Activated T-cell treated with anti-CD3 and anti-CD28 coated beads, Interleukin-2, amount 50 U/mL, for 24 hours (primary cell): Measurements from ENCODE around the gene KRT6C.
"Not testable (repeated sequence)": the region's sequence is repeated elsewhere in the genome, so short reads cannot be mapped to it uniquely, and the experiment has no call there.

ENCODE experiments used
- DNase-seq: peaks from one replicate; pipeline ENCODE4 v3.0.0-alpha.2; 2020
- H3K27ac Mint-ChIP-seq: 2 replicates; pipeline ENCODE4 v1.8.0; 2020; ENCODE audit warnings: mild to moderate bottlenecking, mixed read lengths
- H3K27me3 Mint-ChIP-seq: 2 replicates; pipeline ENCODE4 v1.8.0; 2020; ENCODE audit warnings: mixed read lengths
- H3K36me3 Mint-ChIP-seq: 2 replicates; pipeline ENCODE4 v1.8.0; 2020; ENCODE audit warnings: low read depth, mixed read lengths
- H3K4me1 Mint-ChIP-seq: 2 replicates; pipeline ENCODE4 v1.8.0; 2020; ENCODE audit warnings: low read depth, mixed read lengths
- H3K4me3 Mint-ChIP-seq: 2 replicates; pipeline ENCODE4 v1.8.0; 2020; ENCODE audit warnings: mild to moderate bottlenecking, moderate library complexity, mixed read lengths
- H3K9me3 Mint-ChIP-seq: 2 replicates; pipeline ENCODE4 v1.8.0; 2020; ENCODE audit warnings: mixed read lengths

The KRT6C gene

GRCh38 chr12:52454411-52455201 is 19.0 kb downstream of the KRT6C start:
- H3K36me3 Mint-ChIP-seq = no peaks in the 10 kb centered on the region
- no peaks in the 10 kb centered on the region for H3K9me3 Mint-ChIP-seq
- no peak overlapping the region for H3K4me3 Mint-ChIP-seq
- peaks cover 13% of the 10 kb centered on the region for H3K27me3 Mint-ChIP-seq
- H3K4me1 Mint-ChIP-seq = peaks cover 5% of the 10 kb centered on the region
- DNase-seq = no peak
- H3K27ac Mint-ChIP-seq = no peak overlapping the region

DNA sequence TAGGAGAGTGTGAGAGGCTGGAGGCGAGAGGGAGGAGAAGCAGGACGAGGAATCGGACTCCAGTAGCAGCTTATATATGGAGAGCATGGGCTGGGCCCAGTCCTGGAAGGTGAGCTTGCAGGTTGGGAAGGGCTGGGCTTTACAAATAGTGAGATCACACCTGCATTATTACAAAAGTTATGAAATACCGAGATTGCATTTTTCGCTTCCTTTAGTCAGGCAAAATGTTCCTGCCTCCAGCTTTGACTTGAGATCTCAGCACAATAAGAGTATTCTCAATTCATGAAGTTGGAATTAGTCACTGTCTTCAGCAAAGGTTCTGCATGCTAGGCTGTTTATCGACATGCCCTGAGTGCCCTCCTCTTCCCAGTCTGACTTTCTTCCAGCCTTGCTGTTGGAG is 21.5 kb downstream of the KRT6C start, which contains the start of gene KRT6B:
KRT6B (minus strand) TSS at position 46 of the 400 bp plus-strand sequence. CDS start 68 bp downstream, outside the sequence.
- no peaks in the 10 kb centered on the region for H3K36me3 Mint-ChIP-seq
- H3K4me3 Mint-ChIP-seq = no peak within 1 kb of the TSS
- H3K4me1 Mint-ChIP-seq = peaks cover 5% of the 10 kb centered on the region
- H3K27ac Mint-ChIP-seq = no peak within 1 kb of the TSS
- H3K9me3 Mint-ChIP-seq = no peaks in the 10 kb centered on the region
- no peak for DNase-seq
- H3K27me3 Mint-ChIP-seq = peaks cover 13% of the 10 kb centered on the region

DNA sequence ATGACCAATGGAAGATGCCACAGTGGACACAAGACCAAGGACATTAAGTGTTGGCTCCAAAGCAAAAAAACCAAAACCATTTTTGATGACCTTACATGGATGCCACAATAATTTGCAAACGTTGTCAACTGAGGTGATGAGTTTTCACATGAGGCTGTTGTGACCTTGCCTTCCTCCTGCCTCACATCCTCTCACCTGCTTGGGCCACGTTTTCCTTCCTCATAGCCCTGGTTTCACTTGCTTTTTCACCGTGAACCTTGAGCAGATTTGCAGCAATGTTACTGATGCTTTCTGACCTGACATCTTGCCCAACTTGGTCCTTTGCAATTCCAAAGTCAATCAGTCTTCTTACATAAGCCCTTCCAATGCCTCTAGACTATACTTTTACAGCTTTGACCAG is 25.4 kb downstream of the KRT6C start:
- Mint-ChIP-seq H3K27ac (no peak overlapping the region), H3K4me1 (no peaks in the 10 kb centered on the region), H3K9me3 (no peaks in the 10 kb centered on the region), H3K27me3 (peaks cover 34% of the 10 kb centered on the region), H3K36me3 (no peaks in the 10 kb centered on the region), H3K4me3 (no peak overlapping the region)
- no peak for DNase-seq

DNA sequence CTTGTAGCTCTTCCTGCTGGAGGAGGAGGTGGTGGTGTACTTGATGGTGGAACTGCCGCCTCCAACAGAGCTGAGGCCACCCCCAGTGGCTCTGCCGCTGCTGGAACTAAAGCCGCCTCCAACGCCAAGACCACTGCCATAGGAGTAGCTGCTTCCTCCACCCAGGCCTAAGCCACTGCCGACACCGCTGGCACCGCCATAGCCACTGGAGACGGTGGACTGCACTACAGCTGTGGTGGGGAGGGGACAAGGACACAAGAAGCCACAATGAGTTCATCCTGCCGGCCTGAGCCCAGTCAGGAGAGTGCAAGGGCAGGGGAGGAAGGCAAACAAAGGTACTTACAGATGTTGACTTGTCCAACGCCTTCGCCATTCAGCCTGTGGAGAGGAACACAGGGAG is 26.4 kb downstream of the KRT6C start:
- not testable (repeated sequence) for H3K36me3 Mint-ChIP-seq, H3K4me1 Mint-ChIP-seq, H3K27ac Mint-ChIP-seq, H3K9me3 Mint-ChIP-seq, DNase-seq, H3K4me3 Mint-ChIP-seq
- peaks cover 40% of the 10 kb centered on the region for H3K27me3 Mint-ChIP-seq

GRCh38 chr12:52446367-52447045 is 27.1 kb downstream of the KRT6C start:
- peaks cover 44% of the 10 kb centered on the region for H3K27me3 Mint-ChIP-seq
- H3K27ac Mint-ChIP-seq = no peak overlapping the region
- H3K4me3 Mint-ChIP-seq = no peak overlapping the region
- no peaks in the 10 kb centered on the region for H3K9me3 Mint-ChIP-seq
- H3K36me3 Mint-ChIP-seq = no peaks in the 10 kb centered on the region
- no peak for DNase-seq
- H3K4me1 Mint-ChIP-seq = no peaks in the 10 kb centered on the region

GRCh38 chr12:52445876-52446275 is 27.7 kb downstream of the KRT6C start:
- DNase-seq = no peak
- H3K27me3 Mint-ChIP-seq = peaks cover 50% of the 10 kb centered on the region
- no peaks in the 10 kb centered on the region for H3K4me1 Mint-ChIP-seq
- no peak overlapping the region for H3K4me3 Mint-ChIP-seq
- H3K9me3 Mint-ChIP-seq = no peaks in the 10 kb centered on the region
- no peaks in the 10 kb centered on the region for H3K36me3 Mint-ChIP-seq
- H3K27ac Mint-ChIP-seq = no peak overlapping the region

GRCh38 chr12:52444647-52445595 is 28.7 kb downstream of the KRT6C start:
- Mint-ChIP-seq H3K27me3 (peaks cover 49% of the 10 kb centered on the region), H3K27ac (no peak overlapping the region), H3K4me1 (no peaks in the 10 kb centered on the region), H3K9me3 (no peaks in the 10 kb centered on the region), H3K36me3 (no peaks in the 10 kb centered on the region), H3K4me3 (no peak overlapping the region)
- no peak for DNase-seq

DNA sequence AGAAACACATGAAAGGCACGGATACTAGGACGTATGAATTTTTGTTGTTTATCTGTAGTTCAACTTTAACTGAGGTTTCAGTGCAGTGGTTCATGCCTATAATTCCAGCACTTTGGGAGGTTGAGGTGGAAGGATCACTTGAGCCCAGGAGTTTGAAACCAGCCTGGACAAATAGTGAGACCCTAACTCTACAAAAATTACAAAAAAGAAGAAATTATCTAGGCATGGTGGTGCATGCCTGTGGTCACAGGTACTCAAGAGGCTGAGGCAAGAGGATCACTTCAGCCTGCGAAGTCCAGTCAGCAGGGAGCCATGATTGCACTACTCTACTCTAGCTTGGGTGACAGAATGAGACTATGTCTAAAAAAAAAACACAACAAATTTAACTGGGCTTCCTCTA is 29.6 kb downstream of the KRT6C start:
- no peak for DNase-seq
- Mint-ChIP-seq H3K4me3 (no peak overlapping the region), H3K27ac (no peak overlapping the region), H3K27me3 (peaks cover 49% of the 10 kb centered on the region), H3K36me3 (no peaks in the 10 kb centered on the region), H3K9me3 (no peaks in the 10 kb centered on the region), H3K4me1 (no peaks in the 10 kb centered on the region)

- H3K9me3 Mint-ChIP-seq = no peaks in the 10 kb centered on the region
- no peaks in the 10 kb centered on the region for H3K36me3 Mint-ChIP-seq
- H3K27ac Mint-ChIP-seq = no peak overlapping the region
- no peak for DNase-seq
- H3K4me3 Mint-ChIP-seq = no peak overlapping the region
- H3K27me3 Mint-ChIP-seq = peaks cover 49% of the 10 kb centered on the region
- no peaks in the 10 kb centered on the region for H3K4me1 Mint-ChIP-seq
Measured at GRCh38 chr12:52442600-52443061, 31.0 kb downstream of the KRT6C start.

- Mint-ChIP-seq H3K9me3 (no peaks in the 10 kb centered on the region), H3K27me3 (peaks cover 53% of the 10 kb centered on the region), H3K4me3 (no peak overlapping the region), H3K27ac (no peak overlapping the region), H3K36me3 (no peaks in the 10 kb centered on the region), H3K4me1 (no peaks in the 10 kb centered on the region)
- no peak for DNase-seq
Measured at GRCh38 chr12:52441320-52441911, 32.2 kb downstream of the KRT6C start.

DNA sequence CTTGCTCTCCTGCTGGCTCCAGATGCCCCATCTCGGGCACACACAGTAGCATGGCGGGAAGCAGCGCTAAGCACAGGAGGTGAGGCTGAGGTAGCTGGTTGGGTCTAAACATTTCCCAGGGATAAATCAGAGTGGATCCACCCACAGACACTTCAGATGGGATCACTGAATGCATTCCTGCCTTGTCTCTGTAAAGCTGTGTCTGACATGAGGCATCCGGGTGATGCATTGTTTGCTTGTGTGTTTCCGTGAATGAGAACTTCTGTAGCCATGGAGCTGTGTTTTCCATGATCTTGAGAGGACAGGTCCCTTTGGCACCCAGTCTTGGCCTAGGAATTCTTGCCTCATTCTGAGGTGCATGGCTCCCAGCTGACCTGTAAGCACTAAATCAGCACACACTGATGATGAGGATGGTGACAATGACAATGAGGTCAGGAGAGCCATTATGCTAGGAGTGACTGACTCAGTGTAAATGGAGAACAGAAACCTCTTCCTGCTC is 32.7 kb downstream of the KRT6C start:
- H3K36me3 Mint-ChIP-seq = no peaks in the 10 kb centered on the region
- no peaks in the 10 kb centered on the region for H3K4me1 Mint-ChIP-seq
- DNase-seq = no peak
- peaks cover 51% of the 10 kb centered on the region for H3K27me3 Mint-ChIP-seq
- H3K27ac Mint-ChIP-seq = no peak overlapping the region
- no peak overlapping the region for H3K4me3 Mint-ChIP-seq
- no peaks in the 10 kb centered on the region for H3K9me3 Mint-ChIP-seq

DNA sequence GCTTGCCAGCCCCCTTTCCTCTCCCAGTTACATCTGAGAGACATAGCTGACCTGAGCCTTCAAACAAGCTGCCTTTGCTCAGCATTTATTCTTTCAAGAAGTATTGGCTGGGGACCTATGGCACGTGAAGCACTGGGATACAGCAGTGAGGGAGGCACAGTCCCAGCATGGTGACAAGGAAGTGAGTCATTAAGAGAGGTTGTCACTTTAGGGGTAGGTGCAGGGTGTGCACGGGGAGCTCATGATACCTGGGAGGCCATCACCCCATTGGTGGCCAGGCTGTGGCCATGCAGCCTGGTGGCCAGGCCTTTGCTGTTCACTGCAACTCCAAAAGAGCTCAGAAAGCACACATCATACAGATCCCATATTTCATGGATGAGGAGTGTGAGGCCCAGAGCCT is 33.8 kb downstream of the KRT6C start:
- peaks cover 49% of the 10 kb centered on the region for H3K27me3 Mint-ChIP-seq
- DNase-seq = no peak

DNA sequence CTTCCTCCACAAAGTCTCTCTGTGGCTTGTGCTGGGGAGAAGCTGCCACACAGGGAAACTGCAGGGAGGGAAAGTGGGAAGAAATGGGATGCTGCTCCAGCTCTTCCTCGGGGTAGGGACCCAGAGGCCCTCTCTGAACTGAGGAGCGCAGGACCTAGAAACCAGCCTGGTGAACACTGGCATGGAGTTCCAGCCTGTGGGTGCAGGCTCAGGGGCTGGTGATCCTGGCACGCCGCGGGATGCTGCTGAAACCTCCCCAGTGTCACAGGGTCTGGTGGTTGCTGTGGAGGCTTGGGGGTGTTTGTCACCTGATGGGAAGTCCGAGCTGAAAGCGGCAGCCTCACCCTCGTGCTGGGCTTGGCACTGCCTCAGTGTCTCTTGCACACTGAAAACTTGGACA is 34.2 kb downstream of the KRT6C start:
- no peak overlapping the region for H3K4me3 Mint-ChIP-seq
- no peaks in the 10 kb centered on the region for H3K4me1 Mint-ChIP-seq
- no peaks in the 10 kb centered on the region for H3K36me3 Mint-ChIP-seq
- peaks cover 52% of the 10 kb centered on the region for H3K27me3 Mint-ChIP-seq
- no peaks in the 10 kb centered on the region for H3K9me3 Mint-ChIP-seq
- DNase-seq = no peak
- no peak overlapping the region for H3K27ac Mint-ChIP-seq

More for the DNA sequence above, 33.8 kb downstream of the KRT6C start:
- Mint-ChIP-seq H3K4me3 (no peak overlapping the region), H3K27ac (no peak overlapping the region), H3K4me1 (no peaks in the 10 kb centered on the region), H3K9me3 (no peaks in the 10 kb centered on the region), H3K36me3 (no peaks in the 10 kb centered on the region)
